Measurements from ENCODE around the gene SVIL.

Gene SVIL

DNA sequence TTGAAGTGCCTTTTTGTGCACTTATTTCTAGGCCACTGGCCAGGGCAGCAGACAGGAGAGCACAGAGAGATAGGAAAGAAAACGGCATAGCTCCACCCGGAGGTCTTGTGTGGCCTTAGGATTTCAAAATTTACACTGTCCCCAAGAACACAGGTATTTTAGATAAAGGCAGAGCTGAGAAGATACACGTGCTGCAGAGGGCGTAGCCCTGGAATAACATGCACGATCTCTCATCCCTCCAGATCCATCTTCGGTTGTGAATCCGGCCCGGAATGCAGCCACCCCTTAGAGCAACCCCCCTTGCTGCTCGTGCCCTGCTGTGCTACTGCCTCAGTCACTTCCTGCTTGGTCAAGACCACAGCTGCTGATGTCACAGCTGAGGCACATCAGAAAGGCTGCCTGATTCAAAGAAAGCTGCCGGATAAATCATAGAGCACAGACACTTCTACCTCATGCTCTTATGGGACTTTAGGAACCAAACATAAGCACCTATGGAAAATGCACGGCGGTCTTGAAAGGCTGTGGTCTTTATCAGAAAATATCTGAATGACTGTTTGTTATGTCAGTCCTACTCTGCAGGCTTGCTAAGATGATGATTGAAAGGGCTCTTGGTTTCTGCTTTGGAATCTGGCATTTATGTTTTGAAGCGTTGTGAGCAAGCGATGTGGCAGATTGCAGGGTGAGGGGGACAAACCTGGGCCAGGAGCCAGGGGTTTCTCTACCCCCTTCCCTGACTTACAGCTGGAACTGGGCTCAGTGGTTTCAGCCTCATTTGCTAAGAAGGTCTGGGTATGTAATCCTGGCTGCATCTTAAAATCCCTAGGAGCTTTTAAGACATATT, 152.0 kb downstream of the SVIL start:
- TF ChIP-seq EZH2 (IDR thresholded peaks at IDR 0.05), result no peak
- no peak for TF ChIP-seq POLR2AphosphoS5 (IDR thresholded peaks at IDR 0.05; ENCODE audit: borderline replicate concordance, low read depth, low read length)
- TF ChIP-seq FOXP2 (optimal IDR thresholded peaks at IDR 0.05; ENCODE audit: control extremely low read depth, extremely low read length, insufficient read depth), result no peak
- peak overlapping the region; percentile 91 for H3K27ac ChIP-seq
- H3K4me3 ChIP-seq, result peak overlapping the region; percentile 64
- DNase-seq (ENCODE audit: low read depth, low spot score), result no peak
- no peaks in the 10 kb centered on the region for H3K9me3 ChIP-seq (ENCODE audit: low read depth, low read length)
- H3K36me3 ChIP-seq (ENCODE audit: insufficient read depth, low read length), result no peaks in the 10 kb centered on the region
- H3K9ac ChIP-seq (ENCODE audit: insufficient read length), result no peak overlapping the region

DNA sequence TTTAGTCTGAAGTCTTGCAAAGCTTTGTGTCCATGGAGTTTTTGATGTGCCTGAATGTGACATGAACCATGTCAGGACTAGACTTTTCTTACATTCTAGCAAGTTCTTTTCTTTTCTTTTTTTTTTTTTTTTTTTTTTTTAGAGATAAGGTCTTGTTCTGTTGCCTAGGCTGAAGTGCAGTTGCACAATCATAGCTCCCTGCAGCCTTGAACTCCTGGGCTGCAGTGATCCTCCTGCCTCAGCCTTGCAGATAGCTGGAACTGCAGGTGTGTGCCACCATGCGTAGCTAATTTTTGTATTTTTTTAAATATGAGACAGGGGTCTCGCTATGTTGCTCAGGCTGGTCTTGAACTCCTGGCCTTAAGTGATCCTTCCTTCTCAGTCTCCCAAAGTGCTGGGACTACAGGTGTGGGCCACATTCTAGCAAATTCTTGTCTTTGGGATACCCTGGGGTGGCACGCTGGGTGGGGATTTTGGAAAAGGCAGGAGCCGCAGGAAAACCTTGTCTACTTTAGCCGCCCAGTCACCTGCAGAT, 152.8 kb downstream of the SVIL start:
- no peak for DNase-seq (ENCODE audit: low read depth, low spot score)
- Histone ChIP-seq H3K36me3 (ENCODE audit: insufficient read depth, low read length) (no peaks in the 10 kb centered on the region), H3K4me3 (no peak overlapping the region), H3K27ac (peak overlapping the region; percentile 62), H3K9me3 (ENCODE audit: low read depth, low read length) (no peaks in the 10 kb centered on the region), H3K9ac (ENCODE audit: insufficient read length) (no peak overlapping the region)
- TF ChIP-seq EZH2 (IDR thresholded peaks at IDR 0.05) (no peak), FOXP2 (optimal IDR thresholded peaks at IDR 0.05; ENCODE audit: control extremely low read depth, extremely low read length, insufficient read depth) (no peak), POLR2AphosphoS5 (IDR thresholded peaks at IDR 0.05; ENCODE audit: borderline replicate concordance, low read depth, low read length) (no peak)

- H3K27ac ChIP-seq, result no peak overlapping the region
- H3K36me3 ChIP-seq (ENCODE audit: insufficient read depth, low read length), result no peaks in the 10 kb centered on the region
- no peaks in the 10 kb centered on the region for H3K9me3 ChIP-seq (ENCODE audit: low read depth, low read length)
- no peak overlapping the region for H3K9ac ChIP-seq (ENCODE audit: insufficient read length)
- H3K4me3 ChIP-seq, result no peak overlapping the region
- TF ChIP-seq EZH2 (IDR thresholded peaks at IDR 0.05), result no peak
- TF ChIP-seq POLR2AphosphoS5 (IDR thresholded peaks at IDR 0.05; ENCODE audit: borderline replicate concordance, low read depth, low read length), result no peak
- no peak for TF ChIP-seq FOXP2 (optimal IDR thresholded peaks at IDR 0.05; ENCODE audit: control extremely low read depth, extremely low read length, insufficient read depth)
- DNase-seq (ENCODE audit: low read depth, low spot score), result no peak
Measured at GRCh38 chr10:29479981-29480954, 154.5 kb downstream of the SVIL start.

DNA sequence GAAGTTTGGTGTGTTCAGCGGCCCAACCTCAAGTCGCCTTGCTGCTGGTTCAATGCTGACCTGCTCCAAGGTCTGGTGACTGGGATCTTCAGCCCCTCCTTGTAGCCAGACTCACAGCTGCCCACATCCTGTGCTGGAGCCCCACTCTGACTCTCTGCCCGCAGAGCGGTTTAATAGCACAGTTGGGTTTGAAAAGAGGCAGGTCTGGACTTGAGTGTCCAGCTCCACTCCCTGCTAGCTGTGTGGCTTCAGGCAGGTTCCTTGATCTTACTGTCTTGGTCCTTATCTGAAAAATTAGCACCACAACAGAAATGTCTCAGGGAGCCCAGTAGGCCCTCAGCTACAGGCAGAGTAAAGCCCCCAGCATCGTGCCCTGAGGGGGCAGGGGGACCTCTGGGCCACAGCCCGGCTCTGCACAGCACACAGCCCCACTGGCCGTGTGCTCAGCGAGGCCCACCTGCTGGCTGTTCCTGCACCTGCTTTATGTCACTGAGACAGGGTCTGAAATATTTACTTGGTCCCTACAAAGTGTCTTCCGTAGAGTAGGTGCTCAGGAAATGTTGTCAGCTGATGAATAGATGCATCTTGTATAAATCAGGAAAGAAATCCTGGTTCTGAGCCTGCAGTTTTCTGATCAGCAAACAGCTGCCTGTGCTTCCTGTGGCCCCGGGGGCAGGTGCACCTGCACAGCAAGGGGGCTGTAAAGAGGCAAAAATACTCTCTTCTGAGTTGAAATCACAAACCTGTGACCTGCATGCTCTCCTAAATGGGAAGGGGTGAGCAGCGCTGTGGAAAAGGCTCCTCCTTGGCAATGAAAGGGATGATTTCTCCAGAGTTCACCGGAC, 155.5 kb downstream of the SVIL start:
- Histone ChIP-seq H3K9ac (ENCODE audit: insufficient read length) (no peak overlapping the region), H3K4me3 (no peak overlapping the region), H3K9me3 (ENCODE audit: low read depth, low read length) (no peaks in the 10 kb centered on the region), H3K36me3 (ENCODE audit: insufficient read depth, low read length) (no peaks in the 10 kb centered on the region), H3K27ac (no peak overlapping the region)
- no peak for DNase-seq (ENCODE audit: low read depth, low spot score)
- TF ChIP-seq POLR2AphosphoS5 (IDR thresholded peaks at IDR 0.05; ENCODE audit: borderline replicate concordance, low read depth, low read length) (no peak), EZH2 (IDR thresholded peaks at IDR 0.05) (no peak), FOXP2 (optimal IDR thresholded peaks at IDR 0.05; ENCODE audit: control extremely low read depth, extremely low read length, insufficient read depth) (no peak)

DNA sequence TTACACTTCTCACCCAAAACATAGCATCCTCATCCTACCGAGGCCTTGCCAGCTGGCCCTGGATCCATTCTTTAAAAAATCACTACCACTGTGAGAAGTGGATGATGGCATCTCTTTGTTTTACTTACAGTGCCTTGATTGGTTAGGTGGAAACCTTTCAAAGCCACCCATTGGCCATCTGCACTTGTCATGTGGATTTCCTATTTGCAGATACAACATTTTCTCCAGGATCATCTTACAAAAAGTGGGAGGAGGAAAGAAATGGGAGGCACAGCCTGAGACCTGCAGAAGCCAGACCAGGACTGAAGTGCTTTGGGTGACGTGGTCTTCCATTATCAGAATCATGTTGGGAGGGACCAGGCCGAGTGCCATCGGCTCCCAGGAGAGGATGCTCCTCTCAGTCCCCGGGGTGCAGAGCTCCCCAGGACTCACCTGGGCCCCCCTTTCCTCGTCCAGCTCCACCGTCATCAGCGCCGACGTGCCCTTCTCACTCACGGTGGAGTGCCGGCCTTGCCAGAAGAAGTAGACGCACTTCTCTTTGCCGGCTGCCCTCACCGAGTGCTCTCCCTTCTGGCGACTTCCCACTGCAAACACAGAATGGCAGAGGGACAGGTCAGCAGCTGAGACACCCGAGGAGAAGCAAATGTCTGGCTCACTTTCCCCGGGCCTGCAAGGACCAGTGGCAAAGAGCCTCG, 161.2 kb downstream of the SVIL start:
- H3K9me3 ChIP-seq (ENCODE audit: low read depth, low read length), result no peaks in the 10 kb centered on the region
- H3K36me3 ChIP-seq (ENCODE audit: insufficient read depth, low read length), result no peaks in the 10 kb centered on the region; the same call in 1 of the 2 replicates
- no peak overlapping the region for H3K4me3 ChIP-seq
- no peak overlapping the region for H3K9ac ChIP-seq (ENCODE audit: insufficient read length)
- no peak overlapping the region for H3K27ac ChIP-seq
- DNase-seq (ENCODE audit: low read depth, low spot score), result no peak
- TF ChIP-seq POLR2AphosphoS5 (IDR thresholded peaks at IDR 0.05; ENCODE audit: borderline replicate concordance, low read depth, low read length) (no peak), FOXP2 (optimal IDR thresholded peaks at IDR 0.05; ENCODE audit: control extremely low read depth, extremely low read length, insufficient read depth) (no peak), EZH2 (IDR thresholded peaks at IDR 0.05) (no peak)

DNA sequence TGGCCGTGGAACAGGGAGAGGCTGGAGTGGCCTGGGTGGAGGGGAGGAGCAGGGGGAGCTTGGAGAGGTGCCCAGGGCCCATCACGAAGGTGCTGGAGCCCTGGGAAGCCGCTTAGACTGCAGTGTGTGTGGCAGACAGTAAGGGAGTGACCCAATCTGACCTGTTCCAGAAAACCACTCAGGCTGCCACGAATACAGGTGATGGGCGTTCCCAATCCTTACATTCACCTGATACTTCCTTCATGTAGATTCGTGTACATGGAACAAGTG, 161.7 kb downstream of the SVIL start:
- no peak for TF ChIP-seq FOXP2 (optimal IDR thresholded peaks at IDR 0.05; ENCODE audit: control extremely low read depth, extremely low read length, insufficient read depth)
- TF ChIP-seq POLR2AphosphoS5 (IDR thresholded peaks at IDR 0.05; ENCODE audit: borderline replicate concordance, low read depth, low read length), result no peak
- no peak for TF ChIP-seq EZH2 (IDR thresholded peaks at IDR 0.05)
- Histone ChIP-seq H3K27ac (no peak overlapping the region), H3K4me3 (no peak overlapping the region), H3K36me3 (ENCODE audit: insufficient read depth, low read length) (no peaks in the 10 kb centered on the region; the same call in 1 of the 2 replicates), H3K9ac (ENCODE audit: insufficient read length) (no peak overlapping the region), H3K9me3 (ENCODE audit: low read depth, low read length) (no peaks in the 10 kb centered on the region)
- DNase-seq (ENCODE audit: low read depth, low spot score), result no peak
